Activated CD4-positive, CD25-positive, alpha-beta regulatory T cell treated with anti-CD3 and anti-CD28 coated beads, Interleukin-2, amount 50 U/mL, for 72 hours (primary cell): Measurements from ENCODE around the gene SSNA1.

Experiments used
- DNase-seq: peaks from one replicate; pipeline ENCODE4 v3.0.0; 2021

Gene SSNA1

DNA sequence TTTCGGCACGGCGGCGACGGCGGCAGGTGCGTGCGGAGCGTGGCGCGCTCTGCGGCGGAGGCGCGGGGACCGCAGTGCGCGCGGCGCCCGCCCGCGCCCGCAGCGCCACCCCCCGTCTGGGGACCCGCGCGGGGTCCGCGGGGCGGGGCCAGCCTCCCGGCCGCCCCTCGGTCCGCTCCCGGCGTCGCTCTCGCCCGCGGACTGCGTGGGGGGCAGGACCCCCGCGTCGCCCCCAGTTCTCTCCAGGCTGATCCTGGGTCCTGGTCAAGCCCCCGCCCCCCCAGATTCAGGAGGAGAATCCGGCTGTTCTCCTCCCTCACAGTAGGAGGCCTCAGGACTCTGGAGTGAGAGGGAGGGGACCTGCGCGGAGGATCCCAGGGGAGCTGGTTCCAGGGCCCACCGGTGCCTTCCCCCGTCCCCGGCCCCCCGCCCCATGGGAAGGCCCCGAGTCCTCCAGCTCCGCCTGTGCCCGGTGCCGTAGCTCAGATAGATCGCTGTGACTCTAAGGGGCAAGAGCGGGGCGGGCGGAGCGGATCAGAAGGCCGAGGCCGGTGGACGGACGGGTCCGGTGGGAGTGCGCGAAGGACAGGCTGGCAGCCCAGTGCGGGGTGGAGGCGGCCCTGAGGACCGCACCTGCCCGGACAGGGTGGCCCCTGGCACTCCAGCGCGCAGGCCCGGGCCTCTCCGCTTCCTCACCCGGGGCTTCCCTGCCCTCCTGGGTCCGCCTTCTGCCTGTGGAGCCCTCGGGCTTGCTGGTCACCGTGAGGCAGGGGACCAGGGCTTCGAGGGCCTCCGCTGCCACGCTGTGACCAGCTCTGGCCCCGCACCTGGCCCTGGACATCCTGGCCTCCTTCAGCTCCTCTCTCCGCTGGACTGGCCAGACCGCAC lies 34.0 kb downstream of the SSNA1 start, which contains the start of gene RNF208:
Gene RNF208, minus strand, starts transcription at position 51 of the 888 bp plus-strand sequence. CDS start 1,028 bp downstream, outside the sequence.
- no peak for DNase-seq

DNA sequence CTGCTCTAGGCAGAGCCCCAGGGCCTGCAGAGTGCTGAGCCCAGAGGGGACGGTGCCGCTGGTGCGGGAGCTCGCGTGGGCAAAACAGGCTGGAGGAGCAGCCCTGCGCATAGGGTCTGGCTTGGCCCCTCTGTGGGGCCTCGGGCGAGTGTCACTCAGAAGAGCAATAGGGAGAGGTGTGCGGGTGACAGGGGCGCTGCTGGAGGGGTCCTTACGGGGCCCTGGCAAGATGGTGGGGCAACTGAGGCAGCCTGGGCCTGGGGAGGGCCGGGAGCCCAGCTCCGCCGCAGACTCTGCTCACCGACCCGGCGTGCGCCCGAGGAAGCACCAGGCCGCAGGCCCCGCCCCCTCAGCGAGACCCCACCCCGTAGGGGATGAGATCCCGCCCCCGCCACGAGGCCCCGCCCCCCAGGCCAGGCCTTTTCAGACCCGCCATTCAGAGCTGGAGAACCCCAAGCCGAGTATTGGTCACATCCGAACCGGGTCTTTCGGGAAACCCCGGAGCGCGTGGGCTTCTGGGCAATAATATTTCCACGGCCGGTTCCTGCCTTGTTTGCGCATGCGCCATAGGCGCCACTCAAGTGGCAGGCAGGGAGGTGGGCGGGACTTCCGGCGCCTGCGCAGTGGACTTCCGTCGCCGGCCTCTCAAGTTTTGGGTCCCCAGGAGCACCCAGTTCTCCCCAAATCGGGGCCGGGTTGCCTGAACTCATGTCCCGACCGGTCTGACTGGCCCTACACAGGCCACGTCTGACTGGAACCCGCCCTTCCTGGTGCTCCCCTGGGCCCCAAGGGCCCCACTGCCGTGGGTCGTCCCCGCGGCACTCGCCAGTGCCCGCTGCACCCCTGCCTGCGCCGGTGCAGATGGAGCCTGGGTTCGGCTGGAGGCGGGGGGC lies 34.8 kb downstream of the SSNA1 start:
- DNase-seq, result peak; percentile 97

DNA sequence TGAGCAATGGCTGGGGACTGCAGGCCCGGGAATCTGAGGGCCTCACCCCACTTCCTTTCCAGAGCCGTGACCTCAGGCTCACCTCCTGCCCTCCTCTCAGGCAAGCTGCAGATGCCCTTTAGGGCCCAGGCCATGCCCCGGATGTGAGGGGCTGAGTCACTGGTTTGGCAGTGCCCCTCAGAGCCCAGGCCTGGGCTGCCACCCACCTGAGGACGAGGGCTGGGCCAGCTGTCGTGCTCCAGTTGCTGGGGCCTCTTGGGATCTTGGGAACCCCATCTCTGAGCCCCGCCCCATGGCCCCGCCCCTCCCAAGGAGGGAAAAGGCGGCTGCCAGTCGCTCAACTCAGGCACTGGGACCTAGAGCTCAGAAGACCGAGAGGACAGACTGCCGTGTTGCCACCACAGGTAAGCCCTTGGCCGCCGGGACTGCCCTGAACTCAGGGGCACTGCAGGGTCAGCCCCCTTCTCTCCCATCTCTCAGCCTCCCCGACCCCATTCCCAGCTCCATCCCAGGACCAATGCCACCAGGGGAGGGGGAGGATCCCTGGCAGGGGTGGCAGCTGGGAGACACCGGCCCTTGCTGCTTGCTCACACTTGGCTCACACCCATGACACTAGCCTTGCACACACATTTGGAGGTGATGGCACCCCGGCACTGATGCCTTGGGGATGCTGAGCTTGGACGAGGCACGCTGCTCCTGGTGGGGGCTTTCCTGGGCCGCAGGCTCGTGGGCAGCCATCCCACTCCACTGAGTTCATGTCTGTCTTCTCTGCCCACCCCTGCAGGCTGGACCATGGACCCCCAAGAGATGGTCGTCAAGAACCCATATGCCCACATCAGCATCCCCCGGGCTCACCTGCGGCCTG lies 36.6 kb downstream of the SSNA1 start, which contains the start of gene CYSRT1:
Gene CYSRT1, plus strand, starts transcription at position 345 of the 865 bp plus-strand sequence. Its CDS starts 448 bp downstream, at position 793.
- no peak for DNase-seq

DNA sequence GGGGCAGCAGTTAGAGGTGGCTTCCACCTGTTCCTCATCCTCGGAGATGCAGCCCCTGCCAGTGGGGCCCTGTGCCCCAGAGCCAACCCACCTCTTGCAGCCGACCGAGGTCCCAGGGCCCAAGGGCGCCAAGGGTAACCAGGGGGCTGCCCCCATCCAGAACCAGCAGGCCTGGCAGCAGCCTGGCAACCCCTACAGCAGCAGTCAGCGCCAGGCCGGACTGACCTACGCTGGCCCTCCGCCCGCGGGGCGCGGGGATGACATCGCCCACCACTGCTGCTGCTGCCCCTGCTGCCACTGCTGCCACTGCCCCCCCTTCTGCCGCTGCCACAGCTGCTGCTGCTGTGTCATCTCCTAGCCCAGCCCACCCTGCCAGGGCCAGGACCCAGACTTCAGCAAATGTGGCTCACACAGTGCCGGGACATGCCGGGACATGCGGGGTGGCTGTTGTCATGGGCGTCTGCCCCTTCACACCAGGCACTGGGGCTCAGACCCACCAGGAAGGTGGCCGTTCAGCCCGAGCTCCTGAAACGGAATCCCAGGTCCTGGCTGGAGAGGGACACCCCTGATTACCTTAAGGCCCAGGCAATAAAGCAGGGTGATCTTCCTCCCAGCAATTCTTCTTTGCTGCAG lies 37.3 kb downstream of the SSNA1 start:
- no peak for DNase-seq

DNA sequence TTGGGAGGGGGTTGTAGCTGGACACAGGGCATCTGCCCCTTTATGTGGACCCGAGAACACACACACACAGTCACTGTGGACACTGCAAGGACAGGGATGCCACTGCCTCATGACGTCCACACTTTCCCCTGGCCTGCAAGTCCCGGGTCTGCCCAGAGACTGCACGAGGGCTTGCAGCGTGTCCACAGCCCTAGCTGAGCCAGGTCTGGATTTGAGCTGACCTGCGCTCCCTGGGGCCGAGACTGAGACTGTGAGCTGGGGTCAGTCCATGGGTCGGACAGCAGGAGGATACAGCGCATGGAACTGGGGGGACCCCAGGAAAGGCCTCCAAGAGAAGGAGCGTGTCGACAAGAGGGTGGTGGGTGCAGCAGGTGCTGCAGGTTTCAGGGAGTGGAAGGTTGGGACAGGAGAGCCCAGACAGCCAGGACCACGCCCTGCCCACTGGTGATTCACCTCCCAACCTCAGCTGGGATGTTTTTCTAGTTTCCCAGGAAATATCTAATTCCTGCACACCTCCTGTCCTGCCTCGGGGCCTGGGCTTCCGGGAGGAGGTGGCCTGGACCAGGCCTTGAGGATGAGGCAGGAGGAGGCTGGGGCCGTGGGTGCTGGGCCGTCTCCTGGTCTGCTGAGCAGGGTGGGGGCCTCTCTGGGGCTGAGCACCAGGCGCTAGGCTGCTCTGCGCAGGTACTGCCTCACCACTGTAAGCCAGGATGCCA lies 38.0 kb downstream of the SSNA1 start:
- no peak for DNase-seq

DNA sequence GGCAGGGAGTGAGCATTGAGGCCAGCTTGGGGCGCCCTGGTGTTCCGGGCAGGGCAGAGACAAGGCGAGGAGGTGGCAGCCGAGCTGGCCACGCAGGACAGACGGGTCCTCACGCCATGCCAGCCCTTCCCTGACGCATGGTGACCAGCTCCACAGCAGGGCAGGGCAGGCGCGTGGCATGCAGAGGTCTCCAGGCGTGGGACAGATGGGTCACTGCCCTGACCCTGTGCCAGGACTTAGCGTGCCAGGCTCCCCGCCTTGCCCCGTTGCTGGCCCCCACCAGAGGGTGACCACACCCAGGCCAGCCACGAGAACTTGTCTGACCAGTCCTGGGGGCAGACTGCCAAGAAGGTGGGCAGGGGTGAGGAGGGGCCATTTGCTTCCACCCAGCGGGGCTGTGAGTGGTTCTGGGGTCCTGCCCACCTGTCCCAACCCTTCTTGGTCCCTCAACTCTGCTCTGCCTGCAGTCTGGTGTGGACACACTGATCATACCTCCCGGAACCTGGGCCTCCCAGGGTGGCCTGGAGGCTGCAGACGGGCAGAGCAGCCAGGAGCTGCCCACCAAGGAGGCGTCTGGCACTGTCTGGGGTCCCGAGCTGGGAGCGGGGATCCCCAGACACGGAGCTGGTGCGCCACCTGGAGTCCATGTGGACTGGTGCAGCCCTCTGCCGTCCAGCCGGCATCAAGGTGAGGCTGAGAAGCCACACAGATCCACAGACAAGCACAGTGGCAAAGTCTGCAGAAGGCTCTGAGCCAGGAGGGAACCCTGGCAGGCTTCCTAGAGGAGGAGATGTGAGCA lies 38.8 kb downstream of the SSNA1 start, which contains the start of gene RNF224:
Gene RNF224, plus strand, starts transcription at position 449 of the 799 bp plus-strand sequence. CDS start 834 bp downstream, outside the sequence.
- peak; percentile 77 for DNase-seq

DNA sequence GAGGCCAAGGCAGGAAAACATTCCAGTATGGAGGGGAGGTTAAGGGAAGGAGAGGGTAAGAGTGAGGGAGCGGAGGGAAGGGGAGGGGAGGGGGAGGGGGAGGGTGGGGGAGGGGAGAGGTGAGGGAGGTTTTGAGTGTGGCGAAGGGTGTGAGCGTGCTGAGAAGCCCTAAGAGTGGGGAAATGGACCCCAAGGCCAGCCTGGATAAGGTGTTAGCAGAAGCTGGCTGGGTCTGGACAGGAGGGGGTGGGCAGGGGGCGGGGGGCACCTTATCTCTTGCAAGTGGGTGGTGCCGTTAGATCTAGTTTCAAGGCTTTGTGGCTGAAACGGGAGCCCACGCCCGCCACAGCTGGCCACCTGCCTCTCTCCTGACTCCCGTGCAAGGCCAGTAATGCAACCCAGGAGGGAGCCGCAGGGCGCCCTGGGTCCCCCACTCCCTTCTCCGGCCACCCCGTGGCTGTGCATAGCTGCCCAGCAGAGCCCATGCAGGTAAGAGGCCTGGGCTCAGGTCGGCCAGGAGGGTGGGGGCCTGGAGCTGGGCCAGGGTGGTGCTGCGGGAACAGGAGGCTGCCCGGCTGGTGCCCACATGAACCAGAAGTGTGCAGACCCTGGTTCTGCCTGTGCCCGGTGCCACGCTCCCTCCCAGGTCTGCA lies 39.5 kb downstream of the SSNA1 start:
- no peak for DNase-seq

DNA sequence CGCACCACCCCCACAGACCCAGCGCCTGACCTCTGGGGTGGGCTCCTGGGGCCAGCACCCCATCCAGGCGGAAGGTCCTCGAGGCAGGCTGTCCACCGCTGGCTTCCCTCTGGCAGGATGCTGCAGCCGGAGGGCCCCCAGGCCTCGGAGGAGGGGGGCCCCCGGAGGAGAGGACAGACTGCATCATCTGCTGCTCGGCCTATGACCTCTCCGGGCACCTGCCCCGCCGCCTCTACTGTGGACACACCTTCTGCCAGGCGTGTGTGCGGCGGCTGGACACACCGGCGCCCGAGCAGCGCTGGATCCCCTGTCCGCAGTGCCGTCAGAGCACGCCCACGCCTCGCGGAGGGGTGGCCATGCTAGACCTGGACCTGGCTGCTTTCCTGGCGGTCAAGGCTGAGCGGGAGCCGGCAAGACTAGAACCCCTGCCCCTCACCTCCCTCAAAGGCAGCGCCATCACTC lies 40.1 kb downstream of the SSNA1 start:
- no peak for DNase-seq

DNA sequence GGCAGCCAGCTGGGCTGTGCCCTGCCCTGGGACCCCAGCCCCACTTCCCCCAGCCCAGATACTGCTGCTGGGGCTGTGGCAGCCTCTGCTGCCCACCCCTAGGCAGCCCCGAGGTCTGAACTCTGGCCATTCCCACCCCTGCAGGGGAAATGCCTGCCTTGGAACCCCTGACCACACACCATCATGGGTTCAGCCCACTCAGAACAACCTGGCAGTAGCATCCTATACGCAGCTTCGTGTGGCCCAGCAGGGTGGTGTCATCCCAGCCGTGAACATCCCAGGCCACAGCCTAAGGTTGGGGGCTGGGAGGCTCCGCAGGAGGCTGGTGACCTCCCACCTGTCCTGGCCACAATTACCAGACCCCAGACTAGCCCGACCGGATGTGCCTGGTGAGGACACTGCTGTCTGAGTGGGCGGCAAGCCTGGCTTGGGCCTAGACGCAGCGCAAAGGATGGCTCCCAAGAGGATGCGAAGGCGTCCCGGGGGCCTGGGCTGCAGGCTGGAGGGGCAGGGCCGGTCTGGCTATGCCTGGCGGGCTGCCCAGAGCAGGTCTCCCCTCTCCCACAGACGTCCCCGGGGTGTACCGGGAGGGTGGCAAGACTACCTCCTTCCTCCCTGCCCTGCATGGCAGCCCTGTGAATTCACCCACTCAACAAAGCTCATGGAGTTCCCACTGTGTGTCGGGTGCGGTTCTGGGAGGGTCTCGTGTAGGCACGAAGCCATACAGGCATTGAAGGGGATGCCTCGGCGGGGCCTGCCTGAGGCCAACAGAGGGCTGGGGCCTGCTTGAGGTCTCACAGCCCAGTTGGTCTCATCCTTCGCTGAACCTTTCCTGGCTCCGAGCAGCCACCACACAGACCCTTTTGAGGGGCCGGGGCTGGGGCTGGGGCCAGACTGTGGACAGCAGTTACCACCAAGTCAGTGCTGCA lies 40.8 kb downstream of the SSNA1 start:
- no peak for DNase-seq

DNA sequence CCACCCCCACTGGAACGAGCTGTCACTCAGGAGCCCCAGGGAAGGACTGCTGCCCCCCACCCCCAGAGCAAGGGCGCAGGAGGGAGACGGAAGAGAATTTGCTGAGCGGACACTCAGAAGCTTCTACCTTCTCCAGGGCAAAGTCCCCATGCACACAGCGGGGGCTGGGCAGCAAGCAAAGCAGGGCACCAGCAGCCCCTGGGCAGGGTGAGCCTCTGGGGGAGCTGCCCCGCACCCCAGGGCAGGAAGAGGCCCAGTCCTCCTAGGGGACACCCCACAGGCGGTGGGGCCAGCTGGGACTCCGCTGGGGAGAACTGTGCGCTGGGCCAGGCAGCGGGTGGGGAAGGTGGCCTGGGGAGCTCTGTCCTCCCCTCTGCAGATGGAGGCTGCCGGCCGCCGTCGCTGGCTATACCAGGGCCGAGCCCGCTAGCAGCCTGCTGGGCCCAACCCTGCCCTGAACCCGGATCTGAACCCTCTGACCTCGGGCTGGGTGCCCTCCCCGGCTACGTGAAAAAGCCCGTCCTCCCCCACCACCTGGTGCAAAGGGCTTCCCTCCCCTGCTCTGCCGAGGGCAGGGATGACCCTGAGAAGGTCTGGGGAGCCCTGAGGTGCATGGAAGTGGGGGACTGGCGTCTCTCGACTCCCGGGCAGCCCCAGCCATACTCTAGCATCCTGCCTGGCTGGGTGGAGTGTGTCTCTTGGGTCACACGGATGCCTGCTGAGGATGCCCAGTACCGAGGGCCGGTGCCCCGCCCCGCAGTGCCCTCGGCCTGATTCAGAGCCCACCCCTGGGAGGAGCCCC lies 41.6 kb downstream of the SSNA1 start:
- DNase-seq, result no peak

DNA sequence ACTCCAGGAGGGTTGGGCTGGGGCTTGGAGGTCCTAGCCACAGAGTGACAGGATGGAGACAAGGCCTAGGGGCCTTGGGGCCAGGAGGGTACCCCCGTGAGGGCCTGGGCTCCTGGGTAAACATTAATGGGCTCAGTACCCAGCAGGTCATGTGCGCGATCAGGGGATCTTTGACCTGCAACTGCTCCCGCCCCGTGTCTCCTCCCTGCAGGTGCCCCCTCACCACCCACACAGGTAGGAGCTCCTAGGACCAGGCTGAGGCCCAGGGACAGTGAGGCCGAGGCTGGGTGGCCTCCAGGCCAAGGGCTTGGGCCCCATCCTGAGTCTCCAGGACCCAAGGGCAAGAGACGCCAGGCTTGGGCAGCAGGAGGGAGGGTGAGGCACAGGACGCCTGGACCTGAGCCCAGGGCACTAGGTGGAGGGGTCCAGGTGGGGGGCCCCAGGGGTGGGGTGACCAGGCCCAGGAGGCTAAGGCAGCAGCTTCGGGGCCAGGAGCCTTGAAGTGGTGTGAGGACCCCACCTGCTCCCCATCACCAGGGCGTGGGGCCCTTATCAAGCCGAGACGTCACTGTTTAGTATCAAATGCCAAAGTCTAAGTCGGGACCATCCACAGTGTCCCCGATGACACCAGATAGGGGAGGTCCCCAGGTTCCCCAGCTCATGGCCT lies 42.4 kb downstream of the SSNA1 start, which contains the start of gene SLC34A3:
Gene SLC34A3, plus strand, starts transcription at position 197 of the 667 bp plus-strand sequence. CDS start 802 bp downstream, outside the sequence.
- DNase-seq, result no peak

DNA sequence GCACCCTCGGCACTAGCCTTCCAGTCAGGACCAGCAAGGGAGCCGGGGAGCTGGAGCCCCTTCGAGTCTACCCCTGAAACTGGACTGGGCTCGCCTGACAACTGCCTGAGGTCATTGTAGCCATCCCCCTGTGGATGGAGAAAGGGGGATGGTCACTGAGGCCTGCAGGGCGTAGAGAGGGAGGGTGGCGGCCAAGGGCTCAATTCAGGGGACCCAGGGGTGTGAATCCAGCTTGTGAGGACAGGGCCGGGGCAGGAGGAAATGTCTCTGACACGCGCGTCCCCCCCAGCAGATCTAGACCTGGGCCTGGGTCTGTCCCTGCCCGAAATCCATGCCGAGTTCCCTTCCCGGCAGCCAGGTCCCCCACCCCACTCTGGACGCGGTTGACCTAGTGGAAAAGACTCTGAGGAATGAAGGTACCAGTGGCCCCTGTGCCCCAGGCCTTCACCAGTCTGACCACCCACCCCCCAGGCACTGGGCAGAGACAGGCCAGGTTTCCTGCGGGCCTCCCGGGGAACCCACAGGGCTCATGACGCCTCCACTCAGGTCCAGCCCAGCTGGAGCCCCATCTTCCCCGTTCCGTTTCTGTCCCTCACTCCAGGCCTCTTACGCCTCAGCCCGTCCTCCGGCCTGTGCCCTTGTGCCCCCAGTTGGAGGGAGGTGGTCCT lies 43.0 kb downstream of the SSNA1 start:
- DNase-seq, result no peak

DNA sequence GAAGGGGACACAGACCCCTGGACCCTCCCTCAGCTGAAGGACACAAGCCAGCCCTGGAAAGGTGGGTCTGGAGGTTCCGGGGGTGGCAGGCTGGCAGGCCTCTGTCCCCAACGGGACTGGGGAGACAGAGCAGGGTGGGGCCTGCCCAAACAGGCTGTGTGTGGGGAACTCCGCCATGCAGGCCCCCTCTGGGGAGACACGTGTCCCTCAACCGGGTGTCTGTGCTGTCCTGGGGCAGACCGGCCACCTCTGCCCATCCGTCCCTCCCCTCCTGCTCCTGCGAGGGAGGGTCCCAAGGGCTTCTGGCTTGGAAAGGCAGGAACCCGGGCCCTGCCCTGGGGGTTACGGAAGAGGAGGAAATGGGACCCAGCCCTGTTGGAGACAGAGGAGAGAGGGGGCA lies 43.6 kb downstream of the SSNA1 start:
- DNase-seq, result no peak

DNA sequence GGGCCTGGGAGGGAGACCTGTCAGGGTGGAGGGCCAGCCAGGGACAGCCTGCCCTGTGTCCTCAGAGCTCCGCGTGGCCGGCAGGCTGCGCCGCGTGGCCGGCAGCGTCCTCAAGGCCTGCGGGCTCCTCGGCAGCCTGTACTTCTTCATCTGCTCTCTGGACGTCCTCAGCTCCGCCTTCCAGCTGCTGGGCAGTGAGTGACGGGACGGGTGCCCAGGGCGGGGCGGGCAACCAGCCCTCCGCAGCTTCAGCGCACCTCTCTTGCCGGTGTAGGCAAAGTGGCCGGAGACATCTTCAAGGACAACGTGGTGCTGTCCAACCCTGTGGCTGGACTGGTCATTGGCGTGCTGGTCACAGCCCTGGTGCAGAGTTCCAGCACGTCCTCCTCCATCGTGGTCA lies 44.0 kb downstream of the SSNA1 start:
- no peak for DNase-seq

DNA sequence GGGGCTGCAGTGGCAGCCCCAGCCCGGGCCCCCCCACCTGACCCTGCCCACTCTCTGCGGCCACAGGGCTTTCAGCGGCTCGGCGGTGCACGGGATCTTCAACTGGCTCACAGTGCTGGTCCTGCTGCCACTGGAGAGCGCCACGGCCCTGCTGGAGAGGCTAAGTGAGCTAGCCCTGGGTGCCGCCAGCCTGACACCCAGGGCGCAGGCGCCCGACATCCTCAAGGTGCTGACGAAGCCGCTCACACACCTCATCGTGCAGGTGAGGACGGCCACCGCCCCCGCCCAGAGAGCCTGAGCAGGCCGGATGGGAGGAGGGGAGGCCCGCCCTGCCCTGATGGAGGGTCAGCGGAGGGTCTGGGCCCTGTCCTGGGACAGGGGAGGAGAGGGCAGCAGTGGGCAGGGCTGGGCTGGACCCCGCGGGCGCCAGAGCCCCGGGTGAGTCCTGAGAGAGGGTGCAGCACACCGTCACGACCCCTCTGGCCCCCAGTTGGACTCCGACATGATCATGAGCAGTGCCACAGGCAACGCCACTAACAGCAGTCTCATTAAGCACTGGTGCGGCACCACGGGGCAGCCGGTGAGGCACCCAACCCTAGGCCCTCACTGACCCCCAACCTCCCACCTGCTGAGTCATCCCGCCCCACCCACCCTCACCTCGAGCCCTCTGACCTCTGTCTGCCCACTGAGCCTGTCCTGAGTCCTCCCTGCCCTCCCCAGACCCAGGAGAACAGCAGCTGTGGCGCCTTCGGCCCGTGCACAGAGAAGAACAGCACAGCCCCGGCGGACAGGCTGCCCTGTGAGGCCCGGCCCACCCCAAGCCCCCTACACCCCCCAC lies 44.9 kb downstream of the SSNA1 start:
- DNase-seq, result no peak
